ENCODE results near the gene MAGI1.

The MAGI1 gene

DNA sequence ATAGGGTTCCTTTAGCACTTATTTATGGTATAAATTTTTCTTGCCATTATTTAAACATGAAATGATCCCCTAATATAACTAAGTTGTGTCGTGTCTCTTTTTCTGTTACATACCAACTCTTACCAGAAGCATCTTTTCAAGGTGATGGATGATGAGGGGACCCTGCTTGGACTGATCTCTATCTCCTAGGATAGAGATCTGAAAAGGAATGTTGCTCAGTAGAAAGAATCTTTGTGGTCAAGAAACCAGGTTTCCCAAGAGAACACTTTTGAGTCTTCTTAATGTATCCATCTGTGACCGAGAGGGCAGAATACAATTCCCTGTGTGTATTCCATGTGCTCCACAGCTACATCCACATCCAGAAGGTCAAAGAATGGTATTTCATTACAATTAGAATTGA, 409.7 kb downstream of the MAGI1 start:
- Histone ChIP-seq H3K4ac (ENCODE audit: low read depth, low read length) (no peak overlapping the region), H2BK5ac (ENCODE audit: low read length) (no peak overlapping the region), H3K27me3 (ENCODE audit: insufficient read depth, low read length, poor library complexity) (no peaks in the 10 kb centered on the region), H2AK5ac (ENCODE audit: low read length) (no peak overlapping the region), H3K79me1 (ENCODE audit: low read length) (peaks cover 2% of the 10 kb centered on the region), H2BK15ac (replicated peaks; ENCODE audit: low read depth) (no peak overlapping the region), H3K56ac (ENCODE audit: low read length) (no peak overlapping the region), H4K5ac (ENCODE audit: low read length) (no peak overlapping the region), H3K79me2 (ENCODE audit: control insufficient read depth, insufficient read depth, low read length) (no peaks in the 10 kb centered on the region), H3K23ac (ENCODE audit: low read length) (no peak overlapping the region), H3K18ac (ENCODE audit: low read length) (no peak overlapping the region), H2BK120ac (ENCODE audit: low read depth, low read length) (no peak overlapping the region), H3K27ac (ENCODE audit: low read depth, low read length) (no peak overlapping the region), H3K4me2 (ENCODE audit: low read length) (no peak overlapping the region), H3K9ac (ENCODE audit: low read length) (no peak overlapping the region), H3K36me3 (ENCODE audit: control insufficient read depth, insufficient read depth, low read length) (no peaks in the 10 kb centered on the region), H4K8ac (ENCODE audit: low read depth, low read length) (no peak overlapping the region), H3K4me1 (ENCODE audit: control insufficient read depth, low read depth, low read length) (peaks cover 4% of the 10 kb centered on the region), H3K4me3 (ENCODE audit: low read length) (no peak overlapping the region)
- no peak for DNase-seq
- no CpG with 5 or more reads among the region's 2 CpGs for WGBS (ENCODE audit: extremely low coverage, insufficient coverage, low lambda C conversion rate)

- Histone ChIP-seq H3K79me1 (ENCODE audit: low read length) (peaks cover 2% of the 10 kb centered on the region), H4K8ac (ENCODE audit: low read depth, low read length) (no peak overlapping the region), H3K56ac (ENCODE audit: low read length) (no peak overlapping the region), H3K18ac (ENCODE audit: low read length) (no peak overlapping the region), H3K27ac (ENCODE audit: low read depth, low read length) (no peak overlapping the region), H3K4me3 (ENCODE audit: low read length) (no peak overlapping the region), H2BK120ac (ENCODE audit: low read depth, low read length) (no peak overlapping the region), H3K23ac (ENCODE audit: low read length) (no peak overlapping the region), H3K27me3 (ENCODE audit: insufficient read depth, low read length, poor library complexity) (no peaks in the 10 kb centered on the region), H3K4me1 (ENCODE audit: control insufficient read depth, low read depth, low read length) (no peaks in the 10 kb centered on the region), H3K36me3 (ENCODE audit: control insufficient read depth, insufficient read depth, low read length) (no peaks in the 10 kb centered on the region), H2AK5ac (ENCODE audit: low read length) (no peak overlapping the region), H3K9ac (ENCODE audit: low read length) (no peak overlapping the region), H3K79me2 (ENCODE audit: control insufficient read depth, insufficient read depth, low read length) (no peaks in the 10 kb centered on the region), H3K4ac (ENCODE audit: low read depth, low read length) (no peak overlapping the region), H2BK15ac (replicated peaks; ENCODE audit: low read depth) (no peak overlapping the region), H2BK5ac (ENCODE audit: low read length) (no peak overlapping the region), H4K5ac (ENCODE audit: low read length) (no peak overlapping the region), H3K4me2 (ENCODE audit: low read length) (no peak overlapping the region)
- DNase-seq, result no peak
- no CpG with 5 or more reads among the region's 3 CpGs for WGBS (ENCODE audit: extremely low coverage, insufficient coverage, low lambda C conversion rate)
Observed at GRCh38 chr3:65627062-65627461, 411.7 kb downstream of the MAGI1 start.

GRCh38 chr3:65625305-65625704, 413.4 kb downstream of the MAGI1 start:
- Histone ChIP-seq H3K36me3 (ENCODE audit: control insufficient read depth, insufficient read depth, low read length) (no peaks in the 10 kb centered on the region), H3K27ac (ENCODE audit: low read depth, low read length) (no peak overlapping the region), H3K23ac (ENCODE audit: low read length) (no peak overlapping the region), H3K4me2 (ENCODE audit: low read length) (no peak overlapping the region), H3K4me3 (ENCODE audit: low read length) (no peak overlapping the region), H2AK5ac (ENCODE audit: low read length) (no peak overlapping the region), H2BK120ac (ENCODE audit: low read depth, low read length) (no peak overlapping the region), H2BK15ac (replicated peaks; ENCODE audit: low read depth) (no peak overlapping the region), H3K18ac (ENCODE audit: low read length) (no peak overlapping the region), H2BK5ac (ENCODE audit: low read length) (no peak overlapping the region), H3K79me2 (ENCODE audit: control insufficient read depth, insufficient read depth, low read length) (no peaks in the 10 kb centered on the region), H3K56ac (ENCODE audit: low read length) (no peak overlapping the region), H4K8ac (ENCODE audit: low read depth, low read length) (no peak overlapping the region), H3K79me1 (ENCODE audit: low read length) (peaks cover 2% of the 10 kb centered on the region), H4K5ac (ENCODE audit: low read length) (no peak overlapping the region), H3K9ac (ENCODE audit: low read length) (no peak overlapping the region), H3K4ac (ENCODE audit: low read depth, low read length) (no peak overlapping the region), H3K27me3 (ENCODE audit: insufficient read depth, low read length, poor library complexity) (no peaks in the 10 kb centered on the region), H3K4me1 (ENCODE audit: control insufficient read depth, low read depth, low read length) (no peaks in the 10 kb centered on the region)
- WGBS (ENCODE audit: extremely low coverage, insufficient coverage, low lambda C conversion rate), result no CpG with 5 or more reads among the region's 3 CpGs
- DNase-seq, result no peak

- Histone ChIP-seq H3K18ac (ENCODE audit: low read length) (no peak overlapping the region), H3K79me2 (ENCODE audit: control insufficient read depth, insufficient read depth, low read length) (no peaks in the 10 kb centered on the region), H4K5ac (ENCODE audit: low read length) (no peak overlapping the region), H3K4ac (ENCODE audit: low read depth, low read length) (no peak overlapping the region), H3K56ac (ENCODE audit: low read length) (no peak overlapping the region), H4K8ac (ENCODE audit: low read depth, low read length) (no peak overlapping the region), H3K23ac (ENCODE audit: low read length) (no peak overlapping the region), H3K9ac (ENCODE audit: low read length) (no peak overlapping the region), H3K4me1 (ENCODE audit: control insufficient read depth, low read depth, low read length) (no peaks in the 10 kb centered on the region), H3K79me1 (ENCODE audit: low read length) (no peaks in the 10 kb centered on the region), H3K4me2 (ENCODE audit: low read length) (no peak overlapping the region), H2AK5ac (ENCODE audit: low read length) (no peak overlapping the region), H3K27me3 (ENCODE audit: insufficient read depth, low read length, poor library complexity) (no peaks in the 10 kb centered on the region), H2BK15ac (replicated peaks; ENCODE audit: low read depth) (no peak overlapping the region), H3K27ac (ENCODE audit: low read depth, low read length) (no peak overlapping the region), H3K36me3 (ENCODE audit: control insufficient read depth, insufficient read depth, low read length) (no peaks in the 10 kb centered on the region), H3K4me3 (ENCODE audit: low read length) (no peak overlapping the region), H2BK120ac (ENCODE audit: low read depth, low read length) (no peak overlapping the region), H2BK5ac (ENCODE audit: low read length) (no peak overlapping the region)
- no peak for DNase-seq
- WGBS (ENCODE audit: extremely low coverage, insufficient coverage, low lambda C conversion rate), result no CpG with 5 or more reads among the region's 1 CpG
Observed at GRCh38 chr3:65623362-65623761, 415.4 kb downstream of the MAGI1 start.

DNA sequence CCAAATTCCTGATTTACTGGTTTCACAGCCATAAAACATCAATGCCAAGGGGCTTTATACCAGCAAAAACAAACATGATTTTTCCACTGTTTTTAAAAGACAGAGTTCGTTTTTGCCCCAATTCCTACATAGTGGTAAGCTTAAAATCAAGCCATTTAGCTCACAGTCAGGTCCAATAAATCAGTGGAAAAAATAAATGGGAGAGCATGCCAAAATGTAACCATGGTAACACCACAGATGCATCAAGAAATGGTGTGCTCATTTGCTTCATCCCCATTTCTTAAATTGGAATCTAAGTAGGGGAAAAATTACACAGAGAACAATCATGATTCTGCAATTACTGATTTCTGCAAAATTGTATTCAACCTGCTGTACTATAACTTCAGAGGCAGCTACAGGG, 418.8 kb downstream of the MAGI1 start:
- Histone ChIP-seq H3K36me3 (ENCODE audit: control insufficient read depth, insufficient read depth, low read length) (no peaks in the 10 kb centered on the region), H3K23ac (ENCODE audit: low read length) (no peak overlapping the region), H3K56ac (ENCODE audit: low read length) (no peak overlapping the region), H3K4me3 (ENCODE audit: low read length) (no peak overlapping the region), H3K9ac (ENCODE audit: low read length) (no peak overlapping the region), H3K79me1 (ENCODE audit: low read length) (no peaks in the 10 kb centered on the region), H3K27ac (ENCODE audit: low read depth, low read length) (no peak overlapping the region), H3K18ac (ENCODE audit: low read length) (no peak overlapping the region), H2BK120ac (ENCODE audit: low read depth, low read length) (no peak overlapping the region), H2BK15ac (replicated peaks; ENCODE audit: low read depth) (no peak overlapping the region), H3K4me1 (ENCODE audit: control insufficient read depth, low read depth, low read length) (no peaks in the 10 kb centered on the region), H3K79me2 (ENCODE audit: control insufficient read depth, insufficient read depth, low read length) (no peaks in the 10 kb centered on the region), H3K27me3 (ENCODE audit: insufficient read depth, low read length, poor library complexity) (no peaks in the 10 kb centered on the region), H3K4ac (ENCODE audit: low read depth, low read length) (no peak overlapping the region), H2AK5ac (ENCODE audit: low read length) (no peak overlapping the region), H2BK5ac (ENCODE audit: low read length) (no peak overlapping the region), H3K4me2 (ENCODE audit: low read length) (no peak overlapping the region), H4K8ac (ENCODE audit: low read depth, low read length) (no peak overlapping the region), H4K5ac (ENCODE audit: low read length) (no peak overlapping the region)
- WGBS (ENCODE audit: extremely low coverage, insufficient coverage, low lambda C conversion rate), result no CpG with 5 or more reads among the region's 1 CpG
- no peak for DNase-seq

GRCh38 chr3:65619451-65619881, 419.3 kb downstream of the MAGI1 start:
- no peak overlapping the region for H3K23ac ChIP-seq (ENCODE audit: low read length)
- H3K79me1 ChIP-seq (ENCODE audit: low read length), result no peaks in the 10 kb centered on the region
- H3K4me1 ChIP-seq (ENCODE audit: control insufficient read depth, low read depth, low read length), result no peaks in the 10 kb centered on the region
- no peak overlapping the region for H4K5ac ChIP-seq (ENCODE audit: low read length)
- H2AK5ac ChIP-seq (ENCODE audit: low read length), result no peak overlapping the region
- H3K9ac ChIP-seq (ENCODE audit: low read length), result no peak overlapping the region
- no peak overlapping the region for H4K8ac ChIP-seq (ENCODE audit: low read depth, low read length)
- DNase-seq, result peak; percentile 67
- H3K56ac ChIP-seq (ENCODE audit: low read length), result no peak overlapping the region
- H3K79me2 ChIP-seq (ENCODE audit: control insufficient read depth, insufficient read depth, low read length), result no peaks in the 10 kb centered on the region
- no peak overlapping the region for H2BK15ac ChIP-seq (replicated peaks; ENCODE audit: low read depth)
- H3K27ac ChIP-seq (ENCODE audit: low read depth, low read length), result no peak overlapping the region
- H3K36me3 ChIP-seq (ENCODE audit: control insufficient read depth, insufficient read depth, low read length), result no peaks in the 10 kb centered on the region
- H3K4me3 ChIP-seq (ENCODE audit: low read length), result no peak overlapping the region
- H3K27me3 ChIP-seq (ENCODE audit: insufficient read depth, low read length, poor library complexity), result no peaks in the 10 kb centered on the region
- H3K4me2 ChIP-seq (ENCODE audit: low read length), result no peak overlapping the region
- WGBS (ENCODE audit: extremely low coverage, insufficient coverage, low lambda C conversion rate), result no CpG with 5 or more reads among the region's 5 CpGs
- H3K18ac ChIP-seq (ENCODE audit: low read length), result no peak overlapping the region
- H3K4ac ChIP-seq (ENCODE audit: low read depth, low read length), result no peak overlapping the region
- no peak overlapping the region for H2BK5ac ChIP-seq (ENCODE audit: low read length)
- no peak overlapping the region for H2BK120ac ChIP-seq (ENCODE audit: low read depth, low read length)

Measured in mesendoderm (in vitro differentiated cells).